ENCODE data around the gene RPRD1B.

GRCh38 chr20:38095017-38095686 is 61.6 kb downstream of the RPRD1B start:
- TF ChIP-seq CTCF (IDR thresholded peaks at IDR 0.05; ENCODE audit: low read length) (no peak), EZH2 (optimal IDR thresholded peaks at IDR 0.05; ENCODE audit: low read depth, low read length) (no peak), EZH2phosphoT487 (IDR thresholded peaks at IDR 0.05; ENCODE audit: low read length) (no peak)
